NCI-H345 treated with DMSO at 0.1 percent for 48 hours (cell line): Measurements from ENCODE around the gene JMJD1C.
A peak's percentile ranks its signal among the peaks of the same experiment; 100 is the strongest.

Experiments
- DNase-seq: peaks from one replicate; lab custom pipeline; 2025; ENCODE audit not compliant: unreplicated experiment; lab: John Stamatoyannopoulos, UW

JMJD1C gene

GRCh38 chr10:63142136-63142535, 323.6 kb downstream of the JMJD1C start:
- DNase-seq: no peak

GRCh38 chr10:63140077-63140476, 325.7 kb downstream of the JMJD1C start:
- no peak for DNase-seq

GRCh38 chr10:63137306-63137705, 328.5 kb downstream of the JMJD1C start:
- no peak for DNase-seq

GRCh38 chr10:63133821-63134557, 331.8 kb downstream of the JMJD1C start:
- DNase-seq: no peak

- peak; percentile 82 for DNase-seq
These were observed 332.5 kb downstream of the JMJD1C start, which contains the start of gene NRBF2 for GRCh38 chr10:63133056-63133820. Gene NRBF2, plus strand, starts transcription at chr10:63133328. Its CDS starts 143 bp downstream, at chr10:63133471.

GRCh38 chr10:63132651-63133055, 333.1 kb downstream of the JMJD1C start:
- no peak for DNase-seq

- DNase-seq: no peak
These were observed 335.9 kb downstream of the JMJD1C start for GRCh38 chr10:63129888-63130287.

- no peak for DNase-seq
These were observed 337.3 kb downstream of the JMJD1C start for GRCh38 chr10:63128443-63128842.

- DNase-seq: no peak
These were observed 340.3 kb downstream of the JMJD1C start for GRCh38 chr10:63125459-63125858.

GRCh38 chr10:63123727-63124362, 341.9 kb downstream of the JMJD1C start:
- no peak for DNase-seq

GRCh38 chr10:63120554-63120953, 345.2 kb downstream of the JMJD1C start:
- no peak for DNase-seq

GRCh38 chr10:63119041-63119440, 346.7 kb downstream of the JMJD1C start:
- no peak for DNase-seq
